Measurements from ENCODE around the gene ADSS1.

The ADSS1 gene

GRCh38 chr14:104768437-104769323, 44.7 kb downstream of the ADSS1 start:
- ATAC-seq = peak; percentile 93
- peaks cover 50% of the 10 kb centered on the region for H3K36me3 Mint-ChIP-seq
- no peaks in the 10 kb centered on the region for H3K9me3 Mint-ChIP-seq
- no peak overlapping the region for H3K4me3 Mint-ChIP-seq
- DNase-seq (ENCODE audit: low spot score in 2 of 2) = peak; percentile 98
- no peak overlapping the region for H3K27ac Mint-ChIP-seq
- peaks cover 11% of the 10 kb centered on the region for H3K4me1 Mint-ChIP-seq

GRCh38 chr14:104769324-104770071, 45.5 kb downstream of the ADSS1 start:
- H3K27ac Mint-ChIP-seq = no peak overlapping the region
- H3K36me3 Mint-ChIP-seq = peaks cover 58% of the 10 kb centered on the region
- H3K4me1 Mint-ChIP-seq = peaks cover 11% of the 10 kb centered on the region
- ATAC-seq (no peak), DNase-seq (ENCODE audit: low spot score in 2 of 2) (no peak)
- no peaks in the 10 kb centered on the region for H3K9me3 Mint-ChIP-seq
- H3K4me3 Mint-ChIP-seq = no peak overlapping the region

GRCh38 chr14:104770072-104770579, 46.1 kb downstream of the ADSS1 start:
- Mint-ChIP-seq H3K4me1 (peaks cover 11% of the 10 kb centered on the region), H3K27ac (no peak overlapping the region)

GRCh38 chr14:104770851-104771272, 46.8 kb downstream of the ADSS1 start:
- H3K4me3 Mint-ChIP-seq = no peak overlapping the region
- DNase-seq (ENCODE audit: low spot score in 2 of 2) (no peak), ATAC-seq (no peak)
- H3K27ac Mint-ChIP-seq = peak overlapping the region; percentile 76
- peaks cover 66% of the 10 kb centered on the region for H3K36me3 Mint-ChIP-seq
- H3K4me1 Mint-ChIP-seq = peaks cover 11% of the 10 kb centered on the region
- no peaks in the 10 kb centered on the region for H3K9me3 Mint-ChIP-seq

More at GRCh38 chr14:104770072-104770579, 46.1 kb downstream of the ADSS1 start:
- Mint-ChIP-seq H3K9me3 (no peaks in the 10 kb centered on the region), H3K36me3 (peaks cover 65% of the 10 kb centered on the region), H3K4me3 (no peak overlapping the region)
- DNase-seq (ENCODE audit: low spot score in 2 of 2) (no peak), ATAC-seq (no peak)

GRCh38 chr14:104771374-104771773, 47.3 kb downstream of the ADSS1 start:
- Mint-ChIP-seq H3K9me3 (no peaks in the 10 kb centered on the region), H3K4me1 (peaks cover 11% of the 10 kb centered on the region), H3K36me3 (peaks cover 71% of the 10 kb centered on the region), H3K4me3 (no peak overlapping the region), H3K27ac (peak overlapping the region; percentile 76)
- no peak for ATAC-seq
- DNase-seq (ENCODE audit: low spot score in 2 of 2) = no peak

- H3K4me1 Mint-ChIP-seq = peaks cover 11% of the 10 kb centered on the region
- peaks cover 71% of the 10 kb centered on the region for H3K36me3 Mint-ChIP-seq
- no peaks in the 10 kb centered on the region for H3K9me3 Mint-ChIP-seq
- ATAC-seq = no peak
- DNase-seq (ENCODE audit: low spot score in 2 of 2) = no peak
- peak overlapping the region; percentile 56 for H3K27ac Mint-ChIP-seq
- no peak overlapping the region for H3K4me3 Mint-ChIP-seq
Observed at GRCh38 chr14:104771918-104772706, 48.1 kb downstream of the ADSS1 start.

- ATAC-seq = no peak
- H3K4me1 Mint-ChIP-seq = peaks cover 11% of the 10 kb centered on the region
- peak overlapping the region; percentile 56 for H3K27ac Mint-ChIP-seq
- H3K4me3 Mint-ChIP-seq = no peak overlapping the region
- DNase-seq (ENCODE audit: low spot score in 2 of 2) = no peak
- peaks cover 71% of the 10 kb centered on the region for H3K36me3 Mint-ChIP-seq
- H3K9me3 Mint-ChIP-seq = no peaks in the 10 kb centered on the region
Observed at GRCh38 chr14:104772707-104773504, 48.9 kb downstream of the ADSS1 start.

GRCh38 chr14:104773505-104774452, 49.8 kb downstream of the ADSS1 start:
- Mint-ChIP-seq H3K4me1 (peaks cover 3% of the 10 kb centered on the region), H3K27ac (no peak overlapping the region)

GRCh38 chr14:104774453-104775072, 50.5 kb downstream of the ADSS1 start:
- Mint-ChIP-seq H3K9me3 (no peaks in the 10 kb centered on the region), H3K36me3 (peaks cover 57% of the 10 kb centered on the region), H3K27ac (peak overlapping the region; percentile 20), H3K4me3 (no peak overlapping the region), H3K4me1 (no peaks in the 10 kb centered on the region)
- ATAC-seq (no peak), DNase-seq (ENCODE audit: low spot score in 2 of 2) (no peak)

More at GRCh38 chr14:104773505-104774452, 49.8 kb downstream of the ADSS1 start:
- ATAC-seq = no peak
- peaks cover 64% of the 10 kb centered on the region for H3K36me3 Mint-ChIP-seq
- no peaks in the 10 kb centered on the region for H3K9me3 Mint-ChIP-seq
- no peak for DNase-seq (ENCODE audit: low spot score in 2 of 2)
- H3K4me3 Mint-ChIP-seq = no peak overlapping the region

- DNase-seq (ENCODE audit: low spot score in 2 of 2) (no peak), ATAC-seq (no peak)
- H3K9me3 Mint-ChIP-seq = no peaks in the 10 kb centered on the region
- no peaks in the 10 kb centered on the region for H3K4me1 Mint-ChIP-seq
- peak overlapping the region; percentile 20 for H3K27ac Mint-ChIP-seq
- no peak overlapping the region for H3K4me3 Mint-ChIP-seq
- peaks cover 54% of the 10 kb centered on the region for H3K36me3 Mint-ChIP-seq
Observed at GRCh38 chr14:104775073-104775489, 51.1 kb downstream of the ADSS1 start.

GRCh38 chr14:104776481-104776880, 52.5 kb downstream of the ADSS1 start:
- DNase-seq (ENCODE audit: low spot score in 2 of 2) = no peak
- H3K4me1 Mint-ChIP-seq = no peaks in the 10 kb centered on the region
- no peaks in the 10 kb centered on the region for H3K9me3 Mint-ChIP-seq
- H3K36me3 Mint-ChIP-seq = peaks cover 45% of the 10 kb centered on the region
- no peak overlapping the region for H3K4me3 Mint-ChIP-seq
- peak overlapping the region; percentile 52 for H3K27ac Mint-ChIP-seq
- no peak for ATAC-seq

- peaks cover 38% of the 10 kb centered on the region for H3K36me3 Mint-ChIP-seq
- DNase-seq (ENCODE audit: low spot score in 2 of 2) = no peak
- no peaks in the 10 kb centered on the region for H3K4me1 Mint-ChIP-seq
- H3K4me3 Mint-ChIP-seq = no peak overlapping the region
- peak overlapping the region; percentile 52 for H3K27ac Mint-ChIP-seq
- no peak for ATAC-seq
- no peaks in the 10 kb centered on the region for H3K9me3 Mint-ChIP-seq
Observed at GRCh38 chr14:104776961-104777807, 53.2 kb downstream of the ADSS1 start.

All from stimulated activated effector memory CD8-positive, alpha-beta T cell treated with anti-CD3 and anti-CD28 coated beads, Interleukin-12 subunit alpha, Interleukin-12 subunit beta, amount 100 ng/mL, for 72 hours (primary cell).